H9 (cell line): ENCODE data around the gene MAPKAP1. TPM values are rescaled to one million over a fixed set of nuclear protein-coding genes. Genes with fewer than 3 reads are reported as not detected.
"Not testable (repeated sequence)": the region's sequence is repeated elsewhere in the genome, so short reads cannot be mapped to it uniquely, and the experiment has no call there.

Source experiments
- DNase-seq: peaks from one replicate; pipeline ENCODE4 v3.0.0-alpha.2; 2017
- H2AFZ ChIP-seq: one replicate; pipeline ENCODE4 v1.6.1; 2013; ENCODE audit warnings: mild to moderate bottlenecking, low read length, control low read depth, moderate library complexity
- H2AK5ac ChIP-seq: 2 replicates; pipeline ENCODE4 v1.6.1; 2013; ENCODE audit warnings: low read length, control low read depth, mixed read lengths; ENCODE audit not compliant: insufficient read length
- H2BK120ac ChIP-seq: one replicate; pipeline ENCODE4 v1.6.1; 2013; ENCODE audit warnings: low read depth, mild to moderate bottlenecking, low read length, control low read depth, inconsistent platforms; ENCODE audit not compliant: poor library complexity, severe bottlenecking
- H2BK12ac ChIP-seq: 2 replicates; pipeline ENCODE4 v1.6.1; 2013; ENCODE audit warnings: low read length, control low read depth, mixed read lengths, low read depth; ENCODE audit not compliant: insufficient read length
- H2BK15ac ChIP-seq: 2 replicates; pipeline ENCODE4 v1.6.1; 2013; ENCODE audit warnings: low read depth, low read length, control low read depth
- H2BK20ac ChIP-seq: one replicate; pipeline ENCODE4 v1.6.1; 2013; ENCODE audit warnings: low read depth, mild to moderate bottlenecking, low read length, control low read depth, inconsistent platforms; ENCODE audit not compliant: poor library complexity, severe bottlenecking
- H2BK5ac ChIP-seq: 2 replicates; pipeline ENCODE4 v1.6.1; 2013; ENCODE audit warnings: low read length, control low read depth, mixed read lengths; ENCODE audit not compliant: insufficient read length
- H3K14ac ChIP-seq: 2 replicates; pipeline ENCODE4 v1.6.1; 2013; ENCODE audit warnings: low read length, control low read depth; ENCODE audit not compliant: insufficient read depth
- H3K18ac ChIP-seq: 2 replicates; pipeline ENCODE4 v1.6.1; 2013; ENCODE audit warnings: low read depth, mild to moderate bottlenecking, mixed read lengths, low read length, control low read depth; ENCODE audit not compliant: insufficient read length
- H3K23ac ChIP-seq: 2 replicates; pipeline ENCODE4 v1.6.1; 2013; ENCODE audit warnings: low read length, control low read depth, mixed read lengths, low read depth; ENCODE audit not compliant: insufficient read length
- H3K23me2 ChIP-seq: 2 replicates; pipeline ENCODE4 v1.6.1; 2013; ENCODE audit warnings: low read depth, mild to moderate bottlenecking, mixed read lengths, low read length, control low read depth; ENCODE audit not compliant: insufficient read length, poor library complexity, severe bottlenecking
- H3K27ac ChIP-seq: 2 replicates; pipeline ENCODE4 v1.5.1; 2013; ENCODE audit warnings: low read length, control low read depth, mixed read lengths, low read depth; ENCODE audit not compliant: insufficient read length
- H3K27me3 ChIP-seq: 2 replicates; pipeline ENCODE4 v1.6.1; 2013; ENCODE audit warnings: low read length, control low read depth, inconsistent platforms; ENCODE audit not compliant: insufficient read depth
- H3K4ac ChIP-seq: 2 replicates; pipeline ENCODE4 v1.6.1; 2013; ENCODE audit warnings: low read depth, mild to moderate bottlenecking, control low read depth, inconsistent platforms, low read length, moderate library complexity
- H3K4me1 ChIP-seq: 2 replicates; pipeline ENCODE4 v1.6.1; 2013; ENCODE audit warnings: low read length, control low read depth, inconsistent platforms; ENCODE audit not compliant: insufficient read depth
- H3K4me2 ChIP-seq: 2 replicates; pipeline ENCODE4 v1.6.1; 2013; ENCODE audit warnings: low read length, control low read depth, mixed read lengths; ENCODE audit not compliant: insufficient read length, insufficient read depth
- H3K56ac ChIP-seq: 2 replicates; pipeline ENCODE4 v1.6.1; 2013; ENCODE audit warnings: low read depth, mild to moderate bottlenecking, mixed read lengths, low read length, control low read depth; ENCODE audit not compliant: insufficient read length
- H3K79me1 ChIP-seq: 2 replicates; pipeline ENCODE4 v1.6.1; 2013; ENCODE audit warnings: low read depth, mild to moderate bottlenecking, moderate library complexity, low read length, control low read depth, inconsistent platforms; ENCODE audit not compliant: insufficient read depth, poor library complexity, severe bottlenecking
- H3K79me2 ChIP-seq: 2 replicates; pipeline ENCODE4 v1.6.1; 2013; ENCODE audit warnings: low read length, control low read depth, inconsistent platforms; ENCODE audit not compliant: insufficient read depth
- H3K9ac ChIP-seq: 2 replicates; pipeline ENCODE4 v1.6.1; 2013; ENCODE audit warnings: low read length, control low read depth, mixed read lengths; ENCODE audit not compliant: insufficient read length; ENCODE audit errors: extremely low read depth
- H3K9me3 ChIP-seq: one replicate; pipeline ENCODE4 v1.6.1; 2013; ENCODE audit warnings: low read depth, low read length, inconsistent platforms; ENCODE audit not compliant: control insufficient read depth
- H3T11ph ChIP-seq: one replicate; pipeline ENCODE4 v1.6.1; 2013; ENCODE audit warnings: mild to moderate bottlenecking, low read length, control low read depth, inconsistent platforms
- H4K20me1 ChIP-seq: one replicate; pipeline ENCODE4 v1.6.1; 2013; ENCODE audit not compliant: control insufficient read depth, insufficient read length, insufficient read depth
- H4K5ac ChIP-seq: 2 replicates; pipeline ENCODE4 v1.6.1; 2013; ENCODE audit warnings: low read depth, mild to moderate bottlenecking, mixed read lengths, low read length, control low read depth; ENCODE audit not compliant: insufficient read length
- H4K8ac ChIP-seq: replicated peaks from 2 replicates; pipeline ENCODE4 v1.6.1; 2013; ENCODE audit warnings: low read length, control low read depth, mixed read lengths, low read depth; ENCODE audit not compliant: insufficient read length
- H4K91ac ChIP-seq: 2 replicates; pipeline ENCODE4 v1.6.1; 2013; ENCODE audit warnings: low read depth, mild to moderate bottlenecking, moderate library complexity, mixed read lengths, low read length, control low read depth; ENCODE audit not compliant: insufficient read length
- H3K27ac Mint-ChIP-seq, 3 experiments: 2 replicates in 2 of 3; 3 replicates in 1 of 3; pipeline ENCODE4 v1.8.0; 2020 to 2021; ENCODE audit warnings: mixed read lengths in 3 of 3, mild to moderate bottlenecking in 1 of 3, moderate library complexity in 1 of 3
- H3K27me3 Mint-ChIP-seq: 2 replicates; pipeline ENCODE4 v1.8.0; 2021; ENCODE audit warnings: low read depth, mild to moderate bottlenecking, moderate library complexity, mixed read lengths
- H3K36me3 Mint-ChIP-seq, 3 experiments: 2 replicates in 2 of 3; 3 replicates in 1 of 3; pipeline ENCODE4 v1.8.0; 2020 to 2021; ENCODE audit warnings: low read depth in 3 of 3, mixed read lengths in 3 of 3; ENCODE audit not compliant: insufficient read depth in 1 of 3
- H3K4me1 Mint-ChIP-seq, 2 experiments: 2 replicates each; pipeline ENCODE4 v1.8.0; 2020; ENCODE audit warnings: mixed read lengths in 2 of 2
- H3K4me3 Mint-ChIP-seq, 2 experiments: 2 replicates in 1 of 2; 3 replicates in 1 of 2; pipeline ENCODE4 v1.8.0; 2020 to 2021; ENCODE audit warnings: mild to moderate bottlenecking in 2 of 2, mixed read lengths in 2 of 2, moderate library complexity in 1 of 2
- H3K9me3 Mint-ChIP-seq, 2 experiments: 2 replicates in 1 of 2; 3 replicates in 1 of 2; pipeline ENCODE4 v1.8.0; 2020; ENCODE audit warnings: mild to moderate bottlenecking in 2 of 2, mixed read lengths in 2 of 2, moderate library complexity in 1 of 2
- CTCF ChIP-seq: fragments of 200-600 bp; sonication (generic); conservative IDR thresholded peaks from 3 replicates; pipeline ENCODE4 v1.8.0; 2021; ENCODE audit warnings: antibody characterized with exemption, mild to moderate bottlenecking
- WGBS: extraction: QIAGEN DNeasy Blood & Tissue Kit; methylation state at CpG from one replicate; pipeline ENCODE4 v1.1.7; 2013; ENCODE audit warnings: missing lambda C conversion rate, low lambda C conversion rate, mixed read lengths; ENCODE audit not compliant: insufficient read length; ENCODE audit errors: extremely low coverage; 5-methylcytosine and 5-hydroxymethylcytosine counted together
- total RNA-seq: library from RNA; stranded (reverse); gene quantifications from 2 replicates; pipeline ENCODE4 v1.2.1, GENCODE V29; 2021

MAPKAP1 gene
- total RNA-seq, 1 experiment from 2014 or later = 97.0 TPM

GRCh38 chr9:125568621-125569020 lies 138.4 kb downstream of the MAPKAP1 start:
- H3K4me1 ChIP-seq = peaks cover 2% of the 10 kb centered on the region; the same call in 1 of the 2 replicates
- H3K79me1 ChIP-seq = no peaks in the 10 kb centered on the region
- no peaks in the 10 kb centered on the region; a peak in 1 of 4 replicates for H3K4me1 Mint-ChIP-seq
- no peak overlapping the region for H3K4me2 ChIP-seq
- no peak overlapping the region for H4K5ac ChIP-seq
- no peak overlapping the region for H3K56ac ChIP-seq
- no peak overlapping the region for H2AK5ac ChIP-seq
- no peak overlapping the region for H3K4ac ChIP-seq
- no peak overlapping the region for H4K8ac ChIP-seq
- peaks cover 27 to 33% (median 32%) of the 10 kb centered on the region in 3 experiments for H3K36me3 Mint-ChIP-seq
- no peaks in the 10 kb centered on the region for H4K20me1 ChIP-seq
- H2BK5ac ChIP-seq = no peak overlapping the region
- no peak overlapping the region for H2AFZ ChIP-seq
- no CpG with 5 or more reads among the region's 4 CpGs for WGBS
- no peaks in the 10 kb centered on the region for H3K9me3 ChIP-seq
- no peak overlapping the region for H2BK120ac ChIP-seq
- no peak overlapping the region for H3T11ph ChIP-seq
- no peaks in the 10 kb centered on the region for H3K27me3 Mint-ChIP-seq
- H2BK12ac ChIP-seq = no peak overlapping the region
- H4K91ac ChIP-seq = no peak overlapping the region
- no peaks in the 10 kb centered on the region for H3K27me3 ChIP-seq
- no peak overlapping the region for H3K14ac ChIP-seq
- TF ChIP-seq CTCF = no peak
- no peak overlapping the region for H3K23ac ChIP-seq
- H3K27ac ChIP-seq = no peak overlapping the region
- H3K18ac ChIP-seq = no peak overlapping the region
- no peak for DNase-seq
- no peak overlapping the region for H3K27ac Mint-ChIP-seq
- no peak overlapping the region for H3K4me3 Mint-ChIP-seq
- H3K79me2 ChIP-seq = 0 out of 2 replicates have a peak, but pooled peaks cover 4% of the 10 kb centered on the region
- H3K9me3 Mint-ChIP-seq = peaks cover 30 to 33% of the 10 kb centered on the region in 2 experiments
- no peak overlapping the region for H2BK15ac ChIP-seq
- H3K9ac ChIP-seq = no peak overlapping the region
- no peak overlapping the region for H2BK20ac ChIP-seq
- no peaks in the 10 kb centered on the region for H3K23me2 ChIP-seq

GRCh38 chr9:125566051-125566450 lies 141.0 kb downstream of the MAPKAP1 start:
- not testable (repeated sequence) for H3T11ph ChIP-seq, H3K27ac ChIP-seq, H3K23me2 ChIP-seq, H3K9me3 Mint-ChIP-seq, H3K27ac Mint-ChIP-seq, H2BK120ac ChIP-seq, H4K91ac ChIP-seq, H3K4me1 Mint-ChIP-seq, DNase-seq, H2BK5ac ChIP-seq, H3K4me3 Mint-ChIP-seq, H2BK15ac ChIP-seq, H4K20me1 ChIP-seq, H3K14ac ChIP-seq, H2BK20ac ChIP-seq, H3K27me3 Mint-ChIP-seq, H3K18ac ChIP-seq, H3K79me2 ChIP-seq, H4K5ac ChIP-seq, H3K56ac ChIP-seq, H3K4me2 ChIP-seq, H3K27me3 ChIP-seq, H3K4me1 ChIP-seq, H4K8ac ChIP-seq, H3K79me1 ChIP-seq, H2AFZ ChIP-seq, H2AK5ac ChIP-seq, H3K9ac ChIP-seq, H3K36me3 Mint-ChIP-seq, H3K9me3 ChIP-seq, H3K23ac ChIP-seq, H2BK12ac ChIP-seq, H3K4ac ChIP-seq
